Nucleus accumbens (tissue), 56 donors: ENCODE measurements around the gene PLPP6.

Experiments
- DNase-seq, 56 donors: peaks; one replicate each; lab custom pipeline; 2025; lab: John Stamatoyannopoulos, UW

The PLPP6 gene

GRCh38 chr9:4690144-4690543, 28.1 kb downstream of the PLPP6 start:
- DNase-seq = no peak

GRCh38 chr9:4691795-4692194, 29.7 kb downstream of the PLPP6 start:
- no peak for DNase-seq

GRCh38 chr9:4700091-4700490, 38.0 kb downstream of the PLPP6 start:
- DNase-seq = no peak

- DNase-seq = no peak
Measured at GRCh38 chr9:4700932-4701331, 38.8 kb downstream of the PLPP6 start.

- no peak for DNase-seq
Measured at GRCh38 chr9:4701526-4701925, 39.4 kb downstream of the PLPP6 start.

- no peak for DNase-seq
Measured at GRCh38 chr9:4704129-4704528, 42.0 kb downstream of the PLPP6 start.

- no peak for DNase-seq
Measured at GRCh38 chr9:4706021-4706420, 43.9 kb downstream of the PLPP6 start.

- DNase-seq = no peak
Measured at GRCh38 chr9:4706971-4707622, 45.0 kb downstream of the PLPP6 start.

- no peak for DNase-seq
Measured at GRCh38 chr9:4709380-4709779, 47.3 kb downstream of the PLPP6 start.

- no peak for DNase-seq
Measured at GRCh38 chr9:4713849-4714248, 51.8 kb downstream of the PLPP6 start.

- DNase-seq = no peak
Measured at GRCh38 chr9:4714266-4715016, 52.3 kb downstream of the PLPP6 start.
